Inflammatory macrophage treated with lipopolysaccharide for 1 hour (primary cell): ENCODE data around the gene CDC14C.

Source experiments
- DNase-seq, 2 donors: peaks; one replicate each; pipeline ENCODE4 v3.0.0-alpha.2; 2020 to 2022

The CDC14C gene

GRCh38 chr7:48976850-48977249 is 52.5 kb downstream of the CDC14C start:
- peak; percentile 11 to 18 for DNase-seq
